HEK293 (cell line): ENCODE results near the gene KRT9.

ENCODE experiments used
- CTCF ChIA-PET: fragments of 350-600 bp; formaldehyde crosslinking; extraction: SDS; loops from one replicate; lab custom pipeline; 2021; ENCODE audit warnings: antibody characterized with exemption; lab: Yijun Ruan, JAX
- POLR2A ChIA-PET: fragments of 300-600 bp; formaldehyde crosslinking; extraction: SDS; loops from one replicate; lab custom pipeline; 2020; ENCODE audit warnings: antibody characterized with exemption, inconsistent platforms; lab: Yijun Ruan, JAX
- H3K27ac ChIP-seq: fragments of 200-500 bp; sonication (Bioruptor generic); 2 replicates; pipeline ENCODE4 v1.5.1; 2014; ENCODE audit warnings: low read depth, low read length, control low read depth, inconsistent platforms; ENCODE audit errors: extremely low read depth
- H3K36me3 ChIP-seq, 2 experiments: fragments of 200-500 bp in 1 of 2; sonication (Bioruptor generic) in 1 of 2; 1 replicate in 1 of 2; 2 replicates in 1 of 2; pipeline ENCODE4 v1.5.1; 2014 to 2017; ENCODE audit warnings: inconsistent platforms in 2 of 2, low read length in 2 of 2; ENCODE audit not compliant: control insufficient read depth in 2 of 2, insufficient read depth in 1 of 2
- H3K4me1 ChIP-seq: fragments of 200-500 bp; sonication (Bioruptor generic); 2 replicates; pipeline ENCODE4 v1.5.1; 2014; ENCODE audit warnings: mild to moderate bottlenecking, low read length, inconsistent platforms; ENCODE audit not compliant: control insufficient read depth, insufficient read depth
- H3K4me3 ChIP-seq: 2 replicates; pipeline ENCODE4 v1.5.1; 2011; ENCODE audit warnings: low read depth, mild to moderate bottlenecking, control low read depth, low read length, moderate library complexity
- H3K9me3 ChIP-seq: fragments of 200-500 bp; sonication (Bioruptor generic); 2 replicates; pipeline ENCODE4 v1.5.1; 2014; ENCODE audit warnings: low read depth, low read length, inconsistent platforms; ENCODE audit not compliant: control insufficient read depth, insufficient read depth
- IKZF3 ChIP-seq: fragments of 450-650 bp; IDR thresholded peaks from 2 replicates; pipeline ENCODE4 v1.5.0; 2018; ENCODE audit warnings: missing biosample characterization, mild to moderate bottlenecking, missing genetic modification characterization, moderate library complexity
- OVOL3 ChIP-seq: fragments of 450-650 bp; formaldehyde crosslinking; IDR thresholded peaks from 2 replicates; pipeline ENCODE4 v1.5.1; 2016; ENCODE audit warnings: missing biosample characterization, missing genetic modification characterization
- SP7 ChIP-seq: fragments of 450-650 bp; formaldehyde crosslinking; IDR thresholded peaks from 2 replicates; pipeline ENCODE4 v1.5.1; 2016; ENCODE audit warnings: missing biosample characterization, missing genetic modification characterization
- WT1 ChIP-seq: fragments of 450-650 bp; formaldehyde crosslinking; IDR thresholded peaks from 2 replicates; pipeline ENCODE4 v1.5.1; 2016; ENCODE audit warnings: missing biosample characterization, missing genetic modification characterization
- ZEB2 ChIP-seq: fragments of 450-650 bp; formaldehyde crosslinking; IDR thresholded peaks from 2 replicates; pipeline ENCODE4 v1.5.1; 2016; ENCODE audit warnings: missing biosample characterization, missing genetic modification characterization
- ZNF2 ChIP-seq: fragments of 450-650 bp; formaldehyde crosslinking; IDR thresholded peaks from 2 replicates; pipeline ENCODE4 v1.5.1; 2016; ENCODE audit warnings: missing biosample characterization, missing genetic modification characterization
- ZNF24 ChIP-seq: fragments of 450-650 bp; formaldehyde crosslinking; IDR thresholded peaks from 2 replicates; pipeline ENCODE4 v1.5.1; 2016; ENCODE audit warnings: missing biosample characterization, missing genetic modification characterization
- ZNF274 ChIP-seq, 2 experiments: fragments of 200-500 bp in 1 of 2; fragments of 450-650 bp in 1 of 2; sonication (Bioruptor generic) in 1 of 2; formaldehyde crosslinking in 1 of 2; IDR thresholded peaks; 2 replicates each; pipeline versions ENCODE4 v1.5.1 to v1.6.1; 2014 to 2016; ENCODE audit warnings: borderline replicate concordance in 1 of 2, inconsistent platforms in 1 of 2, low read length in 1 of 2, missing biosample characterization in 1 of 2, missing genetic modification characterization in 1 of 2
- ZNF335 ChIP-seq: fragments of 450-650 bp; formaldehyde crosslinking; conservative IDR thresholded peaks from 2 replicates; pipeline ENCODE4 v1.5.1; 2016; ENCODE audit warnings: missing biosample characterization, missing genetic modification characterization
- ZNF501 ChIP-seq: fragments of 450-650 bp; formaldehyde crosslinking; IDR thresholded peaks from 2 replicates; pipeline ENCODE4 v1.5.1; 2016; ENCODE audit warnings: missing biosample characterization, missing genetic modification characterization
- ZNF521 ChIP-seq: fragments of 450-650 bp; formaldehyde crosslinking; IDR thresholded peaks from 2 replicates; pipeline ENCODE4 v1.5.1; 2017; ENCODE audit warnings: missing biosample characterization, mild to moderate bottlenecking, missing genetic modification characterization
- ZNF530 ChIP-seq: fragments of 450-650 bp; formaldehyde crosslinking; IDR thresholded peaks from 2 replicates; pipeline ENCODE4 v1.5.1; 2016; ENCODE audit warnings: low read depth, missing biosample characterization, missing genetic modification characterization
- ZNF544 ChIP-seq: fragments of 450-650 bp; formaldehyde crosslinking; IDR thresholded peaks from 2 replicates; pipeline ENCODE4 v1.5.0; 2017; ENCODE audit warnings: missing biosample characterization, missing genetic modification characterization
- ZNF658 ChIP-seq: fragments of 450-650 bp; formaldehyde crosslinking; IDR thresholded peaks from 2 replicates; pipeline ENCODE4; 2016; ENCODE audit warnings: missing biosample characterization, missing genetic modification characterization
- ZNF701 ChIP-seq: fragments of 450-650 bp; formaldehyde crosslinking; IDR thresholded peaks from 2 replicates; pipeline ENCODE4 v1.5.1; 2016; ENCODE audit warnings: missing biosample characterization, missing genetic modification characterization
- ZNF791 ChIP-seq: fragments of 450-650 bp; formaldehyde crosslinking; IDR thresholded peaks from 2 replicates; pipeline ENCODE4 v1.5.1; 2016; ENCODE audit warnings: missing biosample characterization, missing genetic modification characterization
- TF ChIP-seq, protein P1 (sequence below): fragments of 450-650 bp; formaldehyde crosslinking; IDR thresholded peaks from 2 replicates; pipeline ENCODE4 v1.5.1; 2016; ENCODE audit warnings: missing biosample characterization, missing genetic modification characterization
- TF ChIP-seq, protein P2 (sequence below): fragments of 450-650 bp; formaldehyde crosslinking; IDR thresholded peaks from 2 replicates; pipeline ENCODE4 v1.5.1; 2016; ENCODE audit warnings: missing biosample characterization, missing genetic modification characterization

Gene KRT9

GRCh38 chr17:41518031-41518430 is 53.8 kb downstream of the KRT9 start:
- POLR2A ChIA-PET, result interaction anchor here (0.7 to 1.1 kb wide), 2 partner anchors 10 to 17 kb away, joined by 3 read pairs; partner anchors contain the start of gene KRT19
- no peak overlapping the region for H3K27ac ChIP-seq
- no peaks in the 10 kb centered on the region for H3K9me3 ChIP-seq
- CTCF ChIA-PET, result interaction anchor here (1.0 to 1.9 kb wide), 3 partner anchors 12 to 148 kb away, joined by 3 to 14 read pairs (median 3); no protein-coding TSS in a partner anchor
- no peaks in the 10 kb centered on the region; a peak in 1 of 3 replicates for H3K36me3 ChIP-seq
- H3K4me3 ChIP-seq, result no peak overlapping the region
- peaks cover 32% of the 10 kb centered on the region for H3K4me1 ChIP-seq
- TF ChIP-seq ZNF530 (tag by site-specific recombination), result no peak
- TF ChIP-seq ZNF701, result no peak
- no peak for TF ChIP-seq IKZF3 (tag by site-specific recombination)
- TF ChIP-seq, protein P1, sequence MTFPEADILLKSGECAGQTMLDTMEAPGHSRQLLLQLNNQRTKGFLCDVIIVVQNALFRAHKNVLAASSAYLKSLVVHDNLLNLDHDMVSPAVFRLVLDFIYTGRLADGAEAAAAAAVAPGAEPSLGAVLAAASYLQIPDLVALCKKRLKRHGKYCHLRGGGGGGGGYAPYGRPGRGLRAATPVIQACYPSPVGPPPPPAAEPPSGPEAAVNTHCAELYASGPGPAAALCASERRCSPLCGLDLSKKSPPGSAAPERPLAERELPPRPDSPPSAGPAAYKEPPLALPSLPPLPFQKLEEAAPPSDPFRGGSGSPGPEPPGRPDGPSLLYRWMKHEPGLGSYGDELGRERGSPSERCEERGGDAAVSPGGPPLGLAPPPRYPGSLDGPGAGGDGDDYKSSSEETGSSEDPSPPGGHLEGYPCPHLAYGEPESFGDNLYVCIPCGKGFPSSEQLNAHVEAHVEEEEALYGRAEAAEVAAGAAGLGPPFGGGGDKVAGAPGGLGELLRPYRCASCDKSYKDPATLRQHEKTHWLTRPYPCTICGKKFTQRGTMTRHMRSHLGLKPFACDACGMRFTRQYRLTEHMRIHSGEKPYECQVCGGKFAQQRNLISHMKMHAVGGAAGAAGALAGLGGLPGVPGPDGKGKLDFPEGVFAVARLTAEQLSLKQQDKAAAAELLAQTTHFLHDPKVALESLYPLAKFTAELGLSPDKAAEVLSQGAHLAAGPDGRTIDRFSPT (tag by site-specific recombination), result no peak

DNA sequence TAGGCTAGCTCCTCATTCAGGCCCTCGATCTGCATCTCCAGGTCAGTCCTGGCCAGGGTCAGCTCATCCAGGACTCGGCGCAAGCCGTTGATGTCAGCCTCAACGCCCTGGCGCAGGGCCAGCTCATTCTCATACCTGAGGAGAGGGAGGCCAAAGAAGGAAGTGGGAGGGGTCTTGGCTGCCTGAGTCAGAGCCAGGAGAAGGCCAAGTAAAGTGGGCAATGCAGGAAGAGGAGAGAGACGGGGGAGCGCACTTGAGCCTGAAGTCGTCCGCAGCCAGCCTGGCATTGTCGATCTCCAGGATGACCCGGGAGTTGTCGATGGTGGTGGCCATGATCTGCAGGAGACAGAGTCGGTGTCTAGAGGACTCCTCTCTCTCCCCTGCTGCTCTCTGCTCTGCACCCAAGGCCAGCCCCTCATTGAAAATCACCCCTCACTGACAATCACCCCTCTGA is 55.0 kb downstream of the KRT9 start:
- Histone ChIP-seq H3K9me3 (no peaks in the 10 kb centered on the region), H3K4me1 (peaks cover 40% of the 10 kb centered on the region), H3K4me3 (no peak overlapping the region), H3K36me3 (no peaks in the 10 kb centered on the region), H3K27ac (peak overlapping the region; percentile 17; the same call in 1 of the 2 replicates)
- POLR2A ChIA-PET, result interaction anchor here (0.5 to 0.8 kb wide), 2 partner anchors 11 to 327 kb away, joined by 6 to 7 read pairs; partner anchors contain the start of gene KRT19
- TF ChIP-seq ZNF274 (IDR thresholded peaks at IDR 0.05; ENCODE audit: low read length) (no peak), ZNF274 (tag by site-specific recombination; IDR thresholded peaks at IDR 0.05; ENCODE audit: borderline replicate concordance) (peak; percentile 38; the same call in 1 of the 2 replicates), ZNF335 (tag by site-specific recombination) (no peak), ZNF24 (tag by site-specific recombination) (no peak), ZNF501 (tag by site-specific recombination) (no peak)
- CTCF ChIA-PET, result interaction anchor here (0.7 to 2.0 kb wide), 4 partner anchors 32 to 150 kb away, joined by 4 to 9 read pairs (median 5); no protein-coding TSS in a partner anchor

DNA sequence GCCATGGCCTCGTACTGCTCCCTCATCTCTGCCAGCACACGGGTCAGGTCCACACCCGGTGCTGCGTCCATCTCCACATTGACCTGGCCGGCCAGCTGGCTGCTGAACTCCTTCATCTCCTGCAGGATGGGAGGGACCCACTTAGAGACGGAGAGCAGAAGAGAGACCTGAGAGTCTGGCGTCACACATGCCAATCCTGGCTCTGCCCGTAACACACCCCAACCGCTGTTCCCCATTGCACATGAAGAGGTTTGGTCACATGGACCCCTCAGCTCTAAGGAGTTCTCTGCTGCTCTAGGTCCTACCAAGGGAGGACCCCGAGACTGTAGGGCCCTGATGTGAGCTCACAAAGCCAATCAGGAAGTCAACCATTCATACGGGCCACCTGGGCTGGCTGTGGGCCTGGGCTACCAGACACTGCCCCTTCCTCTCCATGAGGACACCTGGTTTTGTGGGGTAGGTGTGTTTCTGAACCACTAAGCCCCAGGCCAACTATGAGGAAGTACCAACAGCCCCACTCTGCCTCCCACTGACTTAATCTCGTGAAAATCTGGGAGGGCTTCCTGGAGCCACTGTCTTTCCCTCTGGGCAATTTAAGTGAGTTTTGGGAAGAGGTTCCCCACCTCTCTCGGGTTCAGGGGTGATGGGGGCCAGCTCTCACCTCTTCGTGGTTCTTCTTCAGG is 55.6 kb downstream of the KRT9 start:
- Histone ChIP-seq H3K9me3 (no peaks in the 10 kb centered on the region), H3K36me3 (no peaks in the 10 kb centered on the region)
- POLR2A ChIA-PET, result interaction anchor here (0.5 to 0.8 kb wide), 2 partner anchors 12 to 328 kb away, joined by 6 to 7 read pairs; partner anchors contain the start of gene KRT19
- CTCF ChIA-PET, result interaction anchor here (0.7 to 2.0 kb wide), 6 partner anchors 21 to 151 kb away, joined by 4 to 10 read pairs (median 6); no protein-coding TSS in a partner anchor
- no peak for TF ChIP-seq ZNF544 (tag by site-specific recombination)
- no peak for TF ChIP-seq ZNF658 (tag by site-specific recombination)
- TF ChIP-seq ZEB2 (tag by site-specific recombination), result no peak
- no peak for TF ChIP-seq ZNF2 (tag by site-specific recombination)
- no peak for TF ChIP-seq SP7 (tag by site-specific recombination)
- TF ChIP-seq, protein P2, sequence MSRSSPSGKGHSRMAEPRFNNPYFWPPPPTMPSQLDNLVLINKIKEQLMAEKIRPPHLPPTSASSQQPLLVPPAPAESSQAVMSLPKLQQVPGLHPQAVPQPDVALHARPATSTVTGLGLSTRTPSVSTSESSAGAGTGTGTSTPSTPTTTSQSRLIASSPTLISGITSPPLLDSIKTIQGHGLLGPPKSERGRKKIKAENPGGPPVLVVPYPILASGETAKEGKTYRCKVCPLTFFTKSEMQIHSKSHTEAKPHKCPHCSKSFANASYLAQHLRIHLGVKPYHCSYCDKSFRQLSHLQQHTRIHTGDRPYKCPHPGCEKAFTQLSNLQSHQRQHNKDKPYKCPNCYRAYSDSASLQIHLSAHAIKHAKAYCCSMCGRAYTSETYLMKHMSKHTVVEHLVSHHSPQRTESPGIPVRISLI (tag by site-specific recombination), result no peak
- no peak for TF ChIP-seq ZNF521 (tag by site-specific recombination)
- TF ChIP-seq ZNF791 (tag by site-specific recombination), result no peak
- TF ChIP-seq OVOL3 (tag by site-specific recombination), result no peak
- no peak for TF ChIP-seq WT1 (tag by site-specific recombination)
- TF ChIP-seq, all 188 proteins: peak for 0
- H3K27ac ChIP-seq, result peak overlapping the region; percentile 17; the same call in 1 of the 2 replicates
- H3K4me1 ChIP-seq, result peaks cover 44% of the 10 kb centered on the region
- H3K4me3 ChIP-seq, result no peak overlapping the region
